ENCODE measurements around the gene CCDC83. TPM values are rescaled to one million over a fixed set of nuclear protein-coding genes. Genes with fewer than 3 reads are reported as not detected.
"Not testable (repeated sequence)": the region's sequence is repeated elsewhere in the genome, so short reads cannot be mapped to it uniquely, and the experiment has no call there.

CCDC83 gene
- total RNA-seq, 2 donors from 2014 or later, result not detected

DNA sequence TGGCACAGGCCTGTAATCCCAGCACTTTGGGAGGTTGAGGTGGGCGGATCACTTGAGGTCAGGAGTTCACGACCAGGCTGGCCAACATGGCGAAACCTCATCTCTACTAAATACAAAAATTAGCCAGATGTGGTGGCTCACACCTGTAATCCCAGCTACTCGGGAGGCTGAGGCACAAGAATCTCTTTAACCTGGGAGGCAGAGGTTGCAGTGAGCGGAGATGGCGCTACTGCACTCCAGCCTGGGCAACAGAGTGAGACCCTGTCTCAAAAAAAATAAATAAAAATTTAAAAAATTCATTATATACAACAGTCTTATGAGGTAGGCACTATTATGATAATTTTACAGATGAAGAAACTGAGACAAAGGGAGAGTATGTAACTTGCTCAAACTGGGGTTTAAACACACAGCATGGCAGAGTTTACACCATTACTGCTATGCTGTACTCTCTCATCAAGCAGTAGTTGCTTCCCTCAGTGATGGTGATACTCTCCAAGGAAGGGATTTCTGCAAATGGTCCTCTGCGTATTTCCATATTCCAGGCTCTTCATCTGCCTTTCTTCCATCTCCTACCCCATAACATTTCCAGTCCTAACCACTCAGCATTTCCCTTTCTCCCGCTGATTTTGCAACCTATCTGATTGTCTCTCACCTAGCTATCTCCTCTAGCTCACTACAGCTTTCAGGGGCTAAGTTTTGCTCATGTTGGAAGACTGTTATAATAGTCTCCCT is 95.3 kb downstream of the CCDC83 start:
- peaks cover 19% of the 10 kb centered on the region for H3K4me1 Mint-ChIP-seq
- ATAC-seq (replicated peaks), result no peak
- H3K9me3 Mint-ChIP-seq, result peaks cover 12% of the 10 kb centered on the region
- H3K36me3 Mint-ChIP-seq (ENCODE audit: low read depth), result peaks cover 20% of the 10 kb centered on the region
- no peak overlapping the region for H3K27ac Mint-ChIP-seq
- H3K27me3 Mint-ChIP-seq, result no peaks in the 10 kb centered on the region
- H3K4me3 Mint-ChIP-seq, result no peak overlapping the region

DNA sequence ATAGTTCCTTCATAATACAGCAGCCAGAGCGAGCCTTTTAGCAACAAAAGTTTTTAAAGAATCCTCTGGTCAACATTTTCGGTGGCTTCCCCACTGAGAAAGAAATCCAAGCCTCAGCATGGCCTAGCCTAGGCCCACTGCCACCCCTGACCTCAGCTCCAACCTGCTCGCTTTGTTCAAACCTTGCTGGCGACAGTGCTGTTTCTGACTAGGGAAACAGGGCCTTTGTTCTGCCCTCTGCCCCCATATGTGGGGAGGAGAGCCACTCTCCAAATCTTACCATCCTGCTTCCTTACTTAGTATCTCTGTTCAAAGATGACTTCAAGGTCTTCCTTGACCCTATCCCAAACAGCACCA is 95.8 kb downstream of the CCDC83 start:
- Mint-ChIP-seq H3K27ac (peak overlapping the region; percentile 8), H3K9me3 (peaks cover 8% of the 10 kb centered on the region), H3K4me1 (peaks cover 16% of the 10 kb centered on the region), H3K4me3 (no peak overlapping the region), H3K27me3 (no peaks in the 10 kb centered on the region), H3K36me3 (ENCODE audit: low read depth) (peaks cover 25% of the 10 kb centered on the region)
- no peak for ATAC-seq (replicated peaks)

GRCh38 chr11:85951428-85952107 is 96.4 kb downstream of the CCDC83 start:
- Mint-ChIP-seq H3K27ac (peak overlapping the region; percentile 8), H3K4me3 (no peak overlapping the region), H3K27me3 (no peaks in the 10 kb centered on the region), H3K9me3 (peaks cover 5% of the 10 kb centered on the region), H3K36me3 (ENCODE audit: low read depth) (peaks cover 31% of the 10 kb centered on the region), H3K4me1 (peaks cover 12% of the 10 kb centered on the region)
- ATAC-seq (replicated peaks), result no peak

DNA sequence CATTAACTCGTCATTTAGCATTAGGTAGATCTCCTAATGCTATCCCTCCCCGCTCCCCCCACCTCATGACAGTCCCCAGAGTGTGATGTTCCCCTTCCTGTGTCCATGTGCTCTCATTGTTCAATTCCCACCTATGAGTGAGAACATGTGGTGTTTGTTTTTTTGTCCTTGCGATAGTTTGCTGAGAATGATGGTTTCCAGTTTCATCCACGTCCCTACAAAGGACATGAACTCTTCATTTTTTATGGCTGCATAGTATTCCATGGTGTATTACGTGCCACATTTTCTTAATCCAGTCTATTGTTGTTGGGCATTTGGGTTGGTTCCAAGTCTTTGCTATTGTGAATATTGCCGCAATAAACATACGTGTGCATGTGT is 96.9 kb downstream of the CCDC83 start:
- H3K27ac Mint-ChIP-seq, H3K27me3 Mint-ChIP-seq, H3K9me3 Mint-ChIP-seq: not testable (repeated sequence)

GRCh38 chr11:85953491-85954143 is 98.4 kb downstream of the CCDC83 start:
- Mint-ChIP-seq H3K4me3 (no peak overlapping the region), H3K27ac (no peak overlapping the region), H3K36me3 (ENCODE audit: low read depth) (peaks cover 51% of the 10 kb centered on the region)

More for the DNA sequence above, 96.9 kb downstream of the CCDC83 start:
- not testable (repeated sequence) for H3K4me3 Mint-ChIP-seq; H3K4me1 Mint-ChIP-seq; ATAC-seq (replicated peaks)
- peaks cover 36% of the 10 kb centered on the region for H3K36me3 Mint-ChIP-seq (ENCODE audit: low read depth)

DNA sequence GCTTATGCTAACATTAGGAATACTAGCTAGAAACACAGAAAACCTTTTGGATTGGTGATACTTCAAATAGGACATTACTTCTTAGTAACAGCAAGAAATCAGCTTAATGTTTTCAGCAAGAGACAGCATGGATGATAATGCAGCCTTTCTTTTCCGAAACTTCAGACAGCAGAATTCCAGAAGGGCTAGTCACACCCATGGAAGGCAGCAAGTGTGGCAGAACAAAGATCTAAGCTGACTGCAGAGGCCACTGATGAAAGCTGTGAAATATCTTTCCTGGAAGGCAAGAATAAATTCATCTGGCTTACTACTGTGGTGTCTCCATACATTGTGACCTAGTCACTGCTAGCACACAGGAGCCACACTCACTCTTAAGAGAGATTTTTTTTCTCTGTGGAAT is 100.3 kb downstream of the CCDC83 start:
- H3K27me3 Mint-ChIP-seq, result no peaks in the 10 kb centered on the region
- peaks cover 70% of the 10 kb centered on the region for H3K36me3 Mint-ChIP-seq (ENCODE audit: low read depth)
- no peak overlapping the region for H3K27ac Mint-ChIP-seq
- peaks cover 4% of the 10 kb centered on the region for H3K9me3 Mint-ChIP-seq
- no peaks in the 10 kb centered on the region for H3K4me1 Mint-ChIP-seq
- ATAC-seq (replicated peaks), result no peak
- no peak overlapping the region for H3K4me3 Mint-ChIP-seq

More at GRCh38 chr11:85953491-85954143, 98.4 kb downstream of the CCDC83 start:
- no peak for ATAC-seq (replicated peaks)
- Mint-ChIP-seq H3K27me3 (no peaks in the 10 kb centered on the region), H3K9me3 (peaks cover 4% of the 10 kb centered on the region), H3K4me1 (peaks cover 5% of the 10 kb centered on the region)

- H3K4me1 Mint-ChIP-seq, result peaks cover 5% of the 10 kb centered on the region
- peak overlapping the region; percentile 23 for H3K27ac Mint-ChIP-seq
- ATAC-seq (replicated peaks), result no peak
- H3K27me3 Mint-ChIP-seq, result no peaks in the 10 kb centered on the region
- peaks cover 100% of the 10 kb centered on the region for H3K36me3 Mint-ChIP-seq (ENCODE audit: low read depth)
- H3K4me3 Mint-ChIP-seq, result no peak overlapping the region
- no peaks in the 10 kb centered on the region for H3K9me3 Mint-ChIP-seq
These were observed 105.5 kb downstream of the CCDC83 start for GRCh38 chr11:85960678-85961077.

GRCh38 chr11:85961130-85961529 is 105.9 kb downstream of the CCDC83 start:
- H3K27me3 Mint-ChIP-seq, result no peaks in the 10 kb centered on the region
- H3K4me3 Mint-ChIP-seq, result no peak overlapping the region
- peaks cover 5% of the 10 kb centered on the region for H3K4me1 Mint-ChIP-seq
- H3K27ac Mint-ChIP-seq, result peak overlapping the region; percentile 23
- peaks cover 100% of the 10 kb centered on the region for H3K36me3 Mint-ChIP-seq (ENCODE audit: low read depth)
- H3K9me3 Mint-ChIP-seq, result no peaks in the 10 kb centered on the region
- no peak for ATAC-seq (replicated peaks)

GRCh38 chr11:85961930-85962363 is 106.8 kb downstream of the CCDC83 start:
- no peaks in the 10 kb centered on the region for H3K9me3 Mint-ChIP-seq
- peaks cover 100% of the 10 kb centered on the region for H3K36me3 Mint-ChIP-seq (ENCODE audit: low read depth)
- peak overlapping the region; percentile 35 for H3K27ac Mint-ChIP-seq
- no peak for ATAC-seq (replicated peaks)
- H3K4me3 Mint-ChIP-seq, result no peak overlapping the region
- peaks cover 5% of the 10 kb centered on the region for H3K4me1 Mint-ChIP-seq
- no peaks in the 10 kb centered on the region for H3K27me3 Mint-ChIP-seq

- Mint-ChIP-seq H3K27me3 (no peaks in the 10 kb centered on the region), H3K4me1 (peaks cover 14% of the 10 kb centered on the region), H3K9me3 (no peaks in the 10 kb centered on the region), H3K4me3 (no peak overlapping the region), H3K36me3 (ENCODE audit: low read depth) (peaks cover 100% of the 10 kb centered on the region), H3K27ac (no peak overlapping the region)
- no peak for ATAC-seq (replicated peaks)
These were observed 110.0 kb downstream of the CCDC83 start for GRCh38 chr11:85965202-85965601.

DNA sequence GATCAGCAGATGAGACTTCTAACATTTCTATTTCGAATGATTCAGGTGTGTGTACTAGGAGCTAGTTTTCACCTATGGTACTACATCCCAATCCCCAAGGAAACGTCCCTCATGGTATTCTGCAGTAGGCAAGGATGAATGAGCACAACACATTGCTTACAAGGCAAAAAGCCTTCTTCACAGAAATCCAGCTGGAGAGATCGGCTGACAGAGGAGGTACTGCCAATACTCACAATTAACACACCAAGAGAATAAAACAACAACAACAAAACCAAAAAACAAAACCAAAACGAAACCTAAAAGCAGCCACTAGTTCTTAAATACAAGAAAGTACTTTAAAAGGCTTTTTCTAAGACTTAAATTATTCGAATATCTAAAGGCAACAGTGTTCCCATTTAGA is 112.3 kb downstream of the CCDC83 start:
- H3K36me3 Mint-ChIP-seq (ENCODE audit: low read depth), result peaks cover 100% of the 10 kb centered on the region
- H3K27ac Mint-ChIP-seq, result peak overlapping the region; percentile 2
- H3K4me1 Mint-ChIP-seq, result peaks cover 10% of the 10 kb centered on the region

More for the DNA sequence above, 112.3 kb downstream of the CCDC83 start:
- Mint-ChIP-seq H3K9me3 (no peaks in the 10 kb centered on the region), H3K4me3 (no peak overlapping the region), H3K27me3 (no peaks in the 10 kb centered on the region)
- ATAC-seq (replicated peaks), result no peak

Other genes with a start within 250 kb of the CCDC83 start
- 1 to 10 TPM; 1.5 to 1.9 TPM for gene DLG2, start 228.0 kb upstream of the CCDC83 start, total RNA-seq
- 10 to 100 TPM; 48.9 to 64.9 TPM for gene TMEM126B, start 226.8 kb upstream of the CCDC83 start, total RNA-seq
- 10 to 100 TPM; 28.4 to 56.4 TPM for gene TMEM126A, start 207.4 kb upstream of the CCDC83 start, total RNA-seq
- gene CREBZF, start 190.3 kb upstream of the CCDC83 start, total RNA-seq, result 10 to 100 TPM; 47.5 to 56.7 TPM
- gene CCDC89, start 169.2 kb upstream of the CCDC83 start, total RNA-seq, result not detected
- gene SYTL2, start 44.2 kb upstream of the CCDC83 start, total RNA-seq, result 10 to 100 TPM; 10.5 to 12.1 TPM
- 100 to 1,000 TPM in 1 of 2 donors, 10 to 100 TPM in 1; 87.9 to 134 TPM for gene PICALM, start 213.7 kb downstream of the CCDC83 start, total RNA-seq

Data from activated T-helper 17 cell treated with anti-CD3 and anti-CD28 coated beads, Interleukin-2, amount 50 U/mL, for 72 hours (primary cell).